HepG2 (cell line): Measurements from ENCODE around the gene ATP8B1. TPM values are rescaled to one million over a fixed set of nuclear protein-coding genes. Genes with fewer than 3 reads are reported as not detected.
A peak's percentile ranks its signal among the peaks of the same experiment; 100 is the strongest.

Experiments
- ATAC-seq: fragments of 200-7000 bp; cut with Tn5 transposase; 3 replicates; pipeline ENCODE4 v1.9.1; 2020; ENCODE audit warnings: mild to moderate bottlenecking, moderate library complexity
- BruUV-seq: library from RNA; stranded (reverse); fragments of 400-500 nt; replicated peaks from 2 replicates; lab custom pipeline; 2021; lab: Mats Ljungman, UMichigan
- CTCF ChIA-PET: fragments of 300-600 bp; formaldehyde crosslinking; extraction: SDS; loops from one replicate; lab custom pipeline; 2021; ENCODE audit warnings: low total read pairs, inconsistent platforms, low intra/inter-chr PET ratio; lab: Yijun Ruan, JAX
- POLR2A ChIA-PET: fragments of 350-600 bp; sonication (Branson Sonifier 250); formaldehyde crosslinking; loops from one replicate; lab custom pipeline; 2020; ENCODE audit warnings: antibody characterized with exemption, inconsistent platforms; lab: Yijun Ruan, JAX
- DNase-seq: peaks from one replicate; pipeline ENCODE4 v3.0.0-alpha.2; 2015; ENCODE audit warnings: low spot score
- FAIRE-seq: peaks from 3 replicates; lab custom pipeline; 2011; peaks lifted over from hg19 to GRCh38; lab: Jason Lieb, UNC
- H2AFZ ChIP-seq: one replicate; pipeline ENCODE4 v1.6.1; 2011; ENCODE audit warnings: low read length, inconsistent platforms
- H3K27ac ChIP-seq: fragments of 300-600 bp; 3 replicates; pipeline ENCODE4 v1.8.0; 2011; ENCODE audit warnings: mixed run types, mild to moderate bottlenecking, mixed read lengths, low read length, inconsistent platforms; ENCODE audit not compliant: insufficient read depth; ENCODE audit errors: extremely low read length
- H3K27me3 ChIP-seq, 2 experiments: fragments of 200-600 bp in 1 of 2; 2 replicates in 1 of 2; 3 replicates in 1 of 2; pipeline versions ENCODE4 v1.6.0 to v1.8.0; 2011; ENCODE audit warnings: low read length in 2 of 2, mild to moderate bottlenecking in 2 of 2, moderate library complexity in 2 of 2, inconsistent platforms in 1 of 2; ENCODE audit not compliant: insufficient read depth in 2 of 2, control insufficient read depth in 1 of 2
- H3K36me3 ChIP-seq, 2 experiments: fragments of 200-600 bp in 1 of 2; replicated peaks in 1 of 2; 2 replicates in 1 of 2; 3 replicates in 1 of 2; pipeline versions ENCODE4 v1.5.1 to v1.8.0; 2011; ENCODE audit warnings: low read length in 2 of 2, inconsistent platforms in 1 of 2; ENCODE audit not compliant: insufficient read depth in 2 of 2, control insufficient read depth in 1 of 2
- H3K4me1 ChIP-seq: 2 replicates; pipeline ENCODE4 v1.5.1; 2012; ENCODE audit warnings: low read length, inconsistent platforms; ENCODE audit not compliant: insufficient read depth
- H3K4me2 ChIP-seq: 2 replicates; pipeline ENCODE4 v1.6.0; 2011; ENCODE audit warnings: low read depth, low read length, inconsistent platforms
- H3K4me3 ChIP-seq, 3 experiments: fragments of 200-600 bp in 1 of 3; sonication (generic), shearing (Covaris generic) in 1 of 3; replicated peaks in 1 of 3; 2 replicates each; pipeline ENCODE4 v1.5.1; 2011 to 2016; ENCODE audit warnings: low read length in 3 of 3, inconsistent platforms in 2 of 3, low read depth in 2 of 3, mild to moderate bottlenecking in 2 of 3, control low read depth in 1 of 3, mixed read lengths in 1 of 3; ENCODE audit not compliant: insufficient read depth in 1 of 3
- H3K79me2 ChIP-seq: one replicate; pipeline ENCODE4 v1.6.1; 2011; ENCODE audit warnings: low read length, inconsistent platforms; ENCODE audit not compliant: insufficient read depth
- H3K9ac ChIP-seq: 2 replicates; pipeline ENCODE4 v1.6.0; 2011; ENCODE audit warnings: mild to moderate bottlenecking, low read depth, low read length, inconsistent platforms; ENCODE audit not compliant: insufficient read depth
- H3K9me3 ChIP-seq: 2 replicates; pipeline ENCODE4 v1.5.1; 2012; ENCODE audit warnings: mild to moderate bottlenecking, low read length
- H4K20me1 ChIP-seq: 2 replicates; pipeline ENCODE4 v1.6.0; 2011; ENCODE audit warnings: inconsistent platforms, mild to moderate bottlenecking, low read length, moderate library complexity; ENCODE audit not compliant: insufficient read depth
- CEBPB ChIP-seq: IDR thresholded peaks from 2 replicates; pipeline ENCODE4 v1.6.1; 2011; ENCODE audit warnings: low read depth, low read length, improper control_type of control experiment, borderline replicate concordance
- CREB1 ChIP-seq, 2 experiments: fragments of 450-650 bp in 1 of 2; IDR thresholded peaks; 2 replicates each; pipeline ENCODE4 v1.6.1; 2016 to 2017; ENCODE audit warnings: control low read depth in 1 of 2, mild to moderate bottlenecking in 1 of 2, missing compliant biosample characterization in 1 of 2, missing genetic modification characterization in 1 of 2
- FOXP1 ChIP-seq, 2 experiments: fragments of 450-650 bp in 1 of 2; IDR thresholded peaks; 2 replicates each; pipeline ENCODE4 v1.6.1; 2017 to 2018; ENCODE audit warnings: antibody characterized with exemption in 1 of 2
- KLF9 ChIP-seq: IDR thresholded peaks from 2 replicates; pipeline ENCODE4 v1.6.1; 2016; ENCODE audit warnings: low read depth
- NFIC ChIP-seq: IDR thresholded peaks from 2 replicates; pipeline ENCODE4 v1.6.1; 2012; ENCODE audit warnings: mild to moderate bottlenecking, low read length, inconsistent platforms
- THAP11 ChIP-seq: IDR thresholded peaks from 2 replicates; pipeline ENCODE4 v1.6.1; 2016; ENCODE audit warnings: missing biosample characterization, missing genetic modification reagents
- ZNF354B ChIP-seq: sonication (generic); formaldehyde crosslinking; IDR thresholded peaks from 2 replicates; pipeline ENCODE4 v1.8.0; 2022; ENCODE audit warnings: mild to moderate bottlenecking, missing genetic modification reagents
- ZNF484 ChIP-seq: sonication (generic); formaldehyde crosslinking; IDR thresholded peaks from 2 replicates; pipeline ENCODE4 v1.5.1; 2020; ENCODE audit warnings: mild to moderate bottlenecking, low read depth, missing genetic modification reagents, borderline replicate concordance
- WGBS: methylation state at CpG from one replicate; pipeline ENCODE4 v1.1.6; 2017; ENCODE audit warnings: low lambda C conversion rate; 5-methylcytosine and 5-hydroxymethylcytosine counted together
- in situ Hi-C: cut with HindIII; loops from 2 replicates; pipeline ENCODE4 v1.10.0; 2017; ENCODE audit warnings: low pct_unique_long_range_greater_than_20kb; ENCODE audit not compliant: extremely low pct_ligation_motif_present
- intact Hi-C: fragments of 100-400 bp; cut with micrococcal nuclease; formaldehyde crosslinking; loops from one replicate; pipeline ENCODE4 v1.10.0; 2022; ENCODE audit not compliant: unreplicated experiment
- polyA plus RNA-seq, 8 experiments: library from polyadenylated mRNA; depleted of rRNA in 3 of 8; stranded (reverse) in 7 of 8; unstranded in 1 of 8; fragments of >200 nt; fragmentation: Illumina TruSeq in 4 of 8; extraction: Trizol in 4 of 8; gene quantifications; 2 replicates each; pipeline versions ENCODE4 v1.2.1 to v1.2.3, GENCODE V29; 2011 to 2016; ENCODE audit warnings: low read depth in 4 of 8, missing spikeins in 1 of 8, mixed read lengths in 1 of 8; ENCODE audit not compliant: insufficient read depth in 1 of 8
- total RNA-seq, 5 experiments: library from RNA; depleted of rRNA; stranded (reverse); fragments of >200 nt; fragmentation: Illumina TruSeq; extraction: Trizol; gene quantifications; 2 replicates each; pipeline ENCODE4 v1.2.3, GENCODE V29; 2016; ENCODE audit warnings: low read depth in 1 of 5
- TF ChIP-seq, protein P1 (sequence below): sonication (generic); formaldehyde crosslinking; IDR thresholded peaks from 2 replicates; pipeline ENCODE4 v1.8.0; 2022; ENCODE audit warnings: missing genetic modification reagents, mild to moderate bottlenecking, moderate library complexity, borderline replicate concordance
- TF ChIP-seq, protein P2 (sequence below): sonication (generic); formaldehyde crosslinking; IDR thresholded peaks from 2 replicates; pipeline ENCODE4 v1.4.0; 2020; ENCODE audit warnings: missing genetic modification reagents, borderline replicate concordance

ATP8B1 gene
- total and polyA plus RNA-seq, 2 of the 13 experiments (the other 11 are each of a cell fraction or from before 2014, with no cell fraction given): 2.8 to 4.0 TPM

DNA sequence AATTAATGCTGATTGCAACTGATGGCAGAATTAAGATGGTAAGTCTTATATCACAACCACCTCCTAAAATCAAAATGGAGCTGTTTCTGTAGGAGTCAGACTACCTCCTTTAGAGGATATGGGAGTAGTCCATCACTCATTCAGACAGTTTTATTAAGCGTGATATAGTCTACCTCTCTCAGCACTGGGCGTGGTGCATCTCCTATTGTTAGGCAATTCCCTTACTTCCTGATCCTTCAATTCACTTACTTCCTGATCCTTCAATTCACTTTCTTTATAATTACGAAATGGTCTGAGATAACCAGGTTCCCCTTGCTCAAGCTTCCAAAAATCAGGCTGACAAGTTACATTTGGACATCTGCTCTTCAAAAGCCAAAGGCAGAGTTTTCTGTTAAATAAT is 31.9 kb downstream of the ATP8B1 start:
- H3K4me1 ChIP-seq: peaks cover 35% of the 10 kb centered on the region

DNA sequence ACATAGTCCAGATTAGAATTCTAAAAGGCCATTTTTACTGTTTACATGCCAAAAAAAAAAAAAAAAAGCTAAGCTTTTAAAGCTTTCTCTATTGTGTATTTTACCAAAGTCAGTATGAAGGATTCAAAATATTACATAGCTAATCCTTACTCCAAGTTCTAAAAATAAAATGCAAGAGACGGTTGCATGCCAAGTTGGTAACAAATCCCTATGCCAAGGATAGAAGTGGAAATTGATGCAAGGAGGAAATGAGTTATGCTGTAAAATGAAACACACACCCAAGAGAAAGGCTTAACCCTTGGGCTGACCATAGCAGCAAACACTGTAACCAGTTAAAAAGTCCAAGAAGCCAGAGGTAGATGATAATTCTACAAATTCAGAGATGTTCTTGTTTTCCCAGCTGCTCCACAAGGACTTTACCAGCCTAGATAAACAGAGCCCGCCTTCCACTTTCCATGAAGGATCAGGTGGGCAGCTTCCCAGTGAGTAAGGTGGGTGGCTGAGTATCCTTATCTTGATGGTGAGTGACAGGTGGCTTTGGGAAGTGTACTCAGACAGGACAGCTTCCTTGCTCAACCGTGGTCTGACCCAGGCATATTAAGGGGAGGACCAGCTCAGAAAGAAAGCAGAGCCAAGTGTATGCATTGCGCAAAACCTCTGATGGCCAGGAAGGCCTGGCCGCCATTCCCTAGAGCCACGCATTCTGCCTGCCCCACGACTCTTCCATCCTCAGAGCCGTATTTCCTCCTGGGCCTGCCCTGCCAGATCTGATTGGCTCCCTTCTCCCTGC is 34.4 kb downstream of the ATP8B1 start:
- FAIRE-seq: no peak
- CTCF ChIA-PET: no interaction called here

More for the DNA sequence above, 31.9 kb downstream of the ATP8B1 start:
- no peaks in the 10 kb centered on the region for H3K9me3 ChIP-seq
- in situ Hi-C loops: no loop called here
- no peak overlapping the region for H3K4me3 ChIP-seq
- TF ChIP-seq FOXP1 (IDR thresholded peaks at IDR 0.05) (no peak), FOXP1 (CRISPR knock-in tag; IDR thresholded peaks at IDR 0.05) (no peak), ZNF354B (CRISPR knock-in tag) (no peak)
- TF ChIP-seq, all 625 proteins: peak for 0
- DNase-seq: no peak
- no peak overlapping the region for H2AFZ ChIP-seq
- H3K36me3 ChIP-seq: no peaks in the 10 kb centered on the region
- no peaks in the 10 kb centered on the region for H4K20me1 ChIP-seq
- WGBS: 97% methylated on average over 3 of the region's 3 CpGs
- intact Hi-C loops: no loop called here
- POLR2A ChIA-PET: no interaction called here
- no peak for ATAC-seq
- CTCF ChIA-PET: no interaction called here
- H3K79me2 ChIP-seq: no peaks in the 10 kb centered on the region
- H3K9ac ChIP-seq: no peak overlapping the region
- no peak overlapping the region for H3K4me2 ChIP-seq
- H3K27me3 ChIP-seq: no peaks in the 10 kb centered on the region
- no peak overlapping the region for H3K27ac ChIP-seq
- FAIRE-seq: no peak
- BruUV-seq: no TSS peak

More for the DNA sequence above, 34.4 kb downstream of the ATP8B1 start:
- no peaks in the 10 kb centered on the region for H3K9me3 ChIP-seq
- H3K9ac ChIP-seq: no peak overlapping the region
- in situ Hi-C loops: no loop called here
- no peak overlapping the region for H3K4me2 ChIP-seq
- POLR2A ChIA-PET: no interaction called here
- BruUV-seq: no TSS peak
- no peaks in the 10 kb centered on the region for H3K36me3 ChIP-seq
- H2AFZ ChIP-seq: no peak overlapping the region
- peaks cover 25% of the 10 kb centered on the region for H3K4me1 ChIP-seq
- ATAC-seq (no peak), DNase-seq (no peak)
- 96% methylated on average over 7 of the region's 8 CpGs for WGBS
- no peak overlapping the region for H3K27ac ChIP-seq
- intact Hi-C loops: no loop called here
- no peaks in the 10 kb centered on the region for H4K20me1 ChIP-seq
- no peaks in the 10 kb centered on the region for H3K27me3 ChIP-seq
- TF ChIP-seq CEBPB (peak; percentile 15; the same call in 1 of the 2 replicates), NFIC (no peak), KLF9 (CRISPR knock-in tag) (no peak), ZNF484 (CRISPR knock-in tag) (no peak), CREB1 (IDR thresholded peaks at IDR 0.05) (no peak), CREB1 (CRISPR knock-in tag; IDR thresholded peaks at IDR 0.05) (no peak), THAP11 (CRISPR knock-in tag) (no peak)
- TF ChIP-seq, protein P1, sequence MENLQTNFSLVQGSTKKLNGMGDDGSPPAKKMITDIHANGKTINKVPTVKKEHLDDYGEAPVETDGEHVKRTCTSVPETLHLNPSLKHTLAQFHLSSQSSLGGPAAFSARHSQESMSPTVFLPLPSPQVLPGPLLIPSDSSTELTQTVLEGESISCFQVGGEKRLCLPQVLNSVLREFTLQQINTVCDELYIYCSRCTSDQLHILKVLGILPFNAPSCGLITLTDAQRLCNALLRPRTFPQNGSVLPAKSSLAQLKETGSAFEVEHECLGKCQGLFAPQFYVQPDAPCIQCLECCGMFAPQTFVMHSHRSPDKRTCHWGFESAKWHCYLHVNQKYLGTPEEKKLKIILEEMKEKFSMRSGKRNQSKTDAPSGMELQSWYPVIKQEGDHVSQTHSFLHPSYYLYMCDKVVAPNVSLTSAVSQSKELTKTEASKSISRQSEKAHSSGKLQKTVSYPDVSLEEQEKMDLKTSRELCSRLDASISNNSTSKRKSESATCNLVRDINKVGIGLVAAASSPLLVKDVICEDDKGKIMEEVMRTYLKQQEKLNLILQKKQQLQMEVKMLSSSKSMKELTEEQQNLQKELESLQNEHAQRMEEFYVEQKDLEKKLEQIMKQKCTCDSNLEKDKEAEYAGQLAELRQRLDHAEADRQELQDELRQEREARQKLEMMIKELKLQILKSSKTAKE (CRISPR knock-in tag): no peak
- TF ChIP-seq, protein P2, sequence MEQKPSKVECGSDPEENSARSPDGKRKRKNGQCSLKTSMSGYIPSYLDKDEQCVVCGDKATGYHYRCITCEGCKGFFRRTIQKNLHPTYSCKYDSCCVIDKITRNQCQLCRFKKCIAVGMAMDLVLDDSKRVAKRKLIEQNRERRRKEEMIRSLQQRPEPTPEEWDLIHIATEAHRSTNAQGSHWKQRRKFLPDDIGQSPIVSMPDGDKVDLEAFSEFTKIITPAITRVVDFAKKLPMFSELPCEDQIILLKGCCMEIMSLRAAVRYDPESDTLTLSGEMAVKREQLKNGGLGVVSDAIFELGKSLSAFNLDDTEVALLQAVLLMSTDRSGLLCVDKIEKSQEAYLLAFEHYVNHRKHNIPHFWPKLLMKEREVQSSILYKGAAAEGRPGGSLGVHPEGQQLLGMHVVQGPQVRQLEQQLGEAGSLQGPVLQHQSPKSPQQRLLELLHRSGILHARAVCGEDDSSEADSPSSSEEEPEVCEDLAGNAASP (CRISPR knock-in tag): no peak
- TF ChIP-seq, all 625 proteins: peak for 1
- Histone ChIP-seq H3K79me2 (no peaks in the 10 kb centered on the region), H3K4me3 (no peak overlapping the region)
